MCF 10A (cell line): ENCODE measurements around the gene NYAP1. TPM values are rescaled to one million over a fixed set of nuclear protein-coding genes. Genes with fewer than 3 reads are reported as not detected.
"Not testable (repeated sequence)": the region's sequence is repeated elsewhere in the genome, so short reads cannot be mapped to it uniquely, and the experiment has no call there.

Experiments used
- BruUV-seq: library from RNA; stranded (reverse); fragments of 400-500 nt; replicated peaks from 2 replicates; lab custom pipeline; 2021; lab: Mats Ljungman, UMichigan
- CTCF ChIA-PET: fragments of 300-600 bp; sonication (Branson Sonifier 250); formaldehyde crosslinking; extraction: SDS; loops from one replicate; lab custom pipeline; 2021; ENCODE audit warnings: antibody characterized with exemption, inconsistent platforms; lab: Yijun Ruan, JAX
- POLR2A ChIA-PET: fragments of 300-600, 350-650 bp; sonication (Branson Sonifier 250); formaldehyde crosslinking; extraction: SDS; loops from one replicate; lab custom pipeline; 2020; ENCODE audit warnings: antibody characterized with exemption, inconsistent platforms; lab: Yijun Ruan, JAX
- DNase-seq: peaks from one replicate; pipeline ENCODE4 v3.0.0-alpha.2; 2018; ENCODE audit not compliant: unreplicated experiment
- H3K27ac Mint-ChIP-seq: one replicate; pipeline ENCODE4 v1.8.0; 2022; ENCODE audit warnings: mild to moderate bottlenecking, low read depth, mixed read lengths; ENCODE audit not compliant: unreplicated experiment
- H3K27me3 Mint-ChIP-seq: one replicate; pipeline ENCODE4 v1.8.0; 2022; ENCODE audit warnings: mixed read lengths; ENCODE audit not compliant: insufficient read depth, unreplicated experiment
- H3K36me3 Mint-ChIP-seq: one replicate; pipeline ENCODE4 v1.8.0; 2022; ENCODE audit warnings: mild to moderate bottlenecking, moderate library complexity, mixed read lengths; ENCODE audit not compliant: insufficient read depth, unreplicated experiment
- H3K4me1 Mint-ChIP-seq: one replicate; pipeline ENCODE4 v1.8.0; 2022; ENCODE audit warnings: mixed read lengths; ENCODE audit not compliant: insufficient read depth, unreplicated experiment
- H3K4me3 Mint-ChIP-seq: one replicate; pipeline ENCODE4 v1.8.0; 2022; ENCODE audit warnings: mild to moderate bottlenecking, moderate library complexity, mixed read lengths; ENCODE audit not compliant: unreplicated experiment
- H3K9me3 Mint-ChIP-seq: one replicate; pipeline ENCODE4 v1.8.0; 2022; ENCODE audit warnings: mixed read lengths; ENCODE audit not compliant: unreplicated experiment
- intact Hi-C: fragments of 100-400 bp; cut with micrococcal nuclease; formaldehyde crosslinking; loops from 2 replicates; pipeline ENCODE4 v1.14.1; 2022
- total RNA-seq: library from RNA; stranded (reverse); gene quantifications from 2 replicates; pipeline ENCODE4 v1.2.3, GENCODE V29; 2022
- TF ChIP-seq, protein P1 (sequence below): fragments of 200-600 bp; IDR thresholded peaks from one replicate; pipeline ENCODE4 v1.8.0; 2022; ENCODE audit warnings: antibody characterized with exemption, mild to moderate bottlenecking; ENCODE audit not compliant: unreplicated experiment

Gene NYAP1
- total RNA-seq, 1 experiment from 2014 or later: 0.21 TPM

GRCh38 chr7:100493476-100494264 is 9.9 kb downstream of the NYAP1 start:
- Mint-ChIP-seq H3K9me3 (no peaks in the 10 kb centered on the region), H3K27me3 (no peaks in the 10 kb centered on the region), H3K4me1 (no peaks in the 10 kb centered on the region), H3K36me3 (peaks cover 6% of the 10 kb centered on the region), H3K27ac (no peak overlapping the region), H3K4me3 (no peak overlapping the region)
- TF ChIP-seq, protein P1, sequence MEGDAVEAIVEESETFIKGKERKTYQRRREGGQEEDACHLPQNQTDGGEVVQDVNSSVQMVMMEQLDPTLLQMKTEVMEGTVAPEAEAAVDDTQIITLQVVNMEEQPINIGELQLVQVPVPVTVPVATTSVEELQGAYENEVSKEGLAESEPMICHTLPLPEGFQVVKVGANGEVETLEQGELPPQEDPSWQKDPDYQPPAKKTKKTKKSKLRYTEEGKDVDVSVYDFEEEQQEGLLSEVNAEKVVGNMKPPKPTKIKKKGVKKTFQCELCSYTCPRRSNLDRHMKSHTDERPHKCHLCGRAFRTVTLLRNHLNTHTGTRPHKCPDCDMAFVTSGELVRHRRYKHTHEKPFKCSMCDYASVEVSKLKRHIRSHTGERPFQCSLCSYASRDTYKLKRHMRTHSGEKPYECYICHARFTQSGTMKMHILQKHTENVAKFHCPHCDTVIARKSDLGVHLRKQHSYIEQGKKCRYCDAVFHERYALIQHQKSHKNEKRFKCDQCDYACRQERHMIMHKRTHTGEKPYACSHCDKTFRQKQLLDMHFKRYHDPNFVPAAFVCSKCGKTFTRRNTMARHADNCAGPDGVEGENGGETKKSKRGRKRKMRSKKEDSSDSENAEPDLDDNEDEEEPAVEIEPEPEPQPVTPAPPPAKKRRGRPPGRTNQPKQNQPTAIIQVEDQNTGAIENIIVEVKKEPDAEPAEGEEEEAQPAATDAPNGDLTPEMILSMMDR: no peak
- BruUV-seq: no TSS peak
- CTCF ChIA-PET: interaction anchor here (0.6 to 2.2 kb wide), 5 partner anchors 11 to 1132 kb away, joined by 3 to 7 read pairs (median 5); no protein-coding TSS in a partner anchor
- no peak for DNase-seq
- POLR2A ChIA-PET: no interaction called here
- intact Hi-C loops: no loop called here

DNA sequence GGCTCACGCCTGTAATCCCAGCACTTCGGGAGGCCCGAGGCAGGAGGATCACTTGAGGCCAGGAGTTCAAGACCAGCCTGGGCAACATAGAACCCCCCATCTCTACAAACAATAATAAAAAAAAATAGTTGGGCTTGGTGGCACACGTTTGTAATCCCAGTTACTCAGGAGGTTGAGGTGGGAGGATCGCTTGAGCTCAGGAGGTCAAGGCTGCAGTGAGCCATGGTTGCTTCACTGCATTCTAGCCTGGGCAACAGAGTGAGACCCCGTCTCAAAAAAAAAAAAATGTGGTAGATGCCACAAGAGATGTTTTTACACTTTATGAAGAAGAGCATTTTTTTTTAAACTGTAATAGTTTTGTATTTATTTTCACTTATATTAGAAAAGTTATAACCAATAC is 12.8 kb downstream of the NYAP1 start:
- POLR2A ChIA-PET: no interaction called here
- Mint-ChIP-seq H3K4me3 (no peak overlapping the region), H3K9me3 (no peaks in the 10 kb centered on the region), H3K27ac (no peak overlapping the region), H3K4me1 (no peaks in the 10 kb centered on the region), H3K36me3 (peaks cover 6% of the 10 kb centered on the region), H3K27me3 (no peaks in the 10 kb centered on the region)
- DNase-seq: no peak
- BruUV-seq: no TSS peak
- TF ChIP-seq, protein P1: no peak
- intact Hi-C loops: no loop called here
- CTCF ChIA-PET: interaction anchor here (1.0 to 1.2 kb wide), 3 partner anchors 10 to 63 kb away, joined by 5 to 7 read pairs (median 6); no protein-coding TSS in a partner anchor

- POLR2A ChIA-PET, H3K4me3 Mint-ChIP-seq, H3K4me1 Mint-ChIP-seq, DNase-seq, H3K36me3 Mint-ChIP-seq, H3K27me3 Mint-ChIP-seq, intact Hi-C loops, H3K27ac Mint-ChIP-seq, H3K9me3 Mint-ChIP-seq, BruUV-seq, CTCF ChIA-PET: not testable (repeated sequence)
Measured at GRCh38 chr7:100500743-100501142, 17.0 kb downstream of the NYAP1 start.

GRCh38 chr7:100504031-100504430 is 20.3 kb downstream of the NYAP1 start:
- H3K27ac Mint-ChIP-seq, intact Hi-C loops, H3K9me3 Mint-ChIP-seq, H3K36me3 Mint-ChIP-seq, BruUV-seq, H3K27me3 Mint-ChIP-seq, H3K4me3 Mint-ChIP-seq, DNase-seq: not testable (repeated sequence)
- peaks cover 19% of the 10 kb centered on the region for H3K4me1 Mint-ChIP-seq
- CTCF ChIA-PET: interaction anchor here (0.6 kb wide), 1 partner anchor 38 kb away, joined by 3 read pairs; no protein-coding TSS in a partner anchor
- POLR2A ChIA-PET: interaction anchor here (0.7 kb wide), 1 partner anchor 46 kb away, joined by 3 read pairs; no protein-coding TSS in a partner anchor
